GM12872 (cell line): ENCODE measurements around the gene CCSAP.

Experiments
- CTCF ChIP-seq: IDR thresholded peaks from 3 replicates; pipeline ENCODE4 v1.5.1; 2011; ENCODE audit warnings: low read depth, mild to moderate bottlenecking, low read length, moderate library complexity; ENCODE audit not compliant: insufficient read depth

The CCSAP gene

GRCh38 chr1:229283183-229283611 is 59.6 kb downstream of the CCSAP start:
- TF ChIP-seq CTCF = no peak

- no peak for TF ChIP-seq CTCF
Observed at GRCh38 chr1:229282295-229282823, 60.5 kb downstream of the CCSAP start.

GRCh38 chr1:229281339-229281926 is 61.4 kb downstream of the CCSAP start:
- TF ChIP-seq CTCF = no peak

GRCh38 chr1:229280921-229281320 is 61.9 kb downstream of the CCSAP start:
- TF ChIP-seq CTCF = no peak

GRCh38 chr1:229280037-229280828 is 62.6 kb downstream of the CCSAP start:
- no peak for TF ChIP-seq CTCF

- TF ChIP-seq CTCF = no peak
Observed at GRCh38 chr1:229279242-229279641, 63.6 kb downstream of the CCSAP start.

- no peak for TF ChIP-seq CTCF
Observed at GRCh38 chr1:229278120-229278741, 64.6 kb downstream of the CCSAP start.
